Endothelial cell of hepatic sinusoid (primary cell): ENCODE data around the gene GABRD.

ENCODE experiments used
- in situ Hi-C: cut with HindIII; loops from 2 replicates; pipeline ENCODE4 v1.10.0; 2017; ENCODE audit warnings: low sequenced_read_pairs

Gene GABRD

GRCh38 chr1:2052054-2052679 is 33.0 kb downstream of the GABRD start:
- in situ Hi-C loops: no loop called here

- in situ Hi-C loops: no loop called here
Measured at GRCh38 chr1:2052756-2053155, 33.6 kb downstream of the GABRD start.

GRCh38 chr1:2053217-2053616 is 34.1 kb downstream of the GABRD start:
- in situ Hi-C loops: no loop called here

- in situ Hi-C loops: no loop called here
Measured at GRCh38 chr1:2053784-2054376, 34.7 kb downstream of the GABRD start.

GRCh38 chr1:2054560-2054959 is 35.4 kb downstream of the GABRD start:
- in situ Hi-C loops: no loop called here

- in situ Hi-C loops: no loop called here
Measured at GRCh38 chr1:2055911-2056575, 36.9 kb downstream of the GABRD start.

GRCh38 chr1:2056955-2057590 is 37.9 kb downstream of the GABRD start:
- in situ Hi-C loops: no loop called here

- in situ Hi-C loops: no loop called here
Measured at GRCh38 chr1:2059290-2059953, 40.3 kb downstream of the GABRD start.

- in situ Hi-C loops: no loop called here
Measured at GRCh38 chr1:2060072-2060471, 40.9 kb downstream of the GABRD start.

GRCh38 chr1:2060535-2060934 is 41.4 kb downstream of the GABRD start:
- in situ Hi-C loops: no loop called here

GRCh38 chr1:2061065-2061778 is 42.1 kb downstream of the GABRD start:
- in situ Hi-C loops: no loop called here

- in situ Hi-C loops: no loop called here
Measured at GRCh38 chr1:2065699-2066098, 46.6 kb downstream of the GABRD start.

- in situ Hi-C loops: no loop called here
Measured at GRCh38 chr1:2067393-2067792, 48.2 kb downstream of the GABRD start.

GRCh38 chr1:2067981-2068380 is 48.8 kb downstream of the GABRD start:
- in situ Hi-C loops: no loop called here

- in situ Hi-C loops: no loop called here
Measured at GRCh38 chr1:2068951-2069350, 49.8 kb downstream of the GABRD start.

GRCh38 chr1:2070016-2070415 is 50.9 kb downstream of the GABRD start:
- in situ Hi-C loops: loop anchor here (5.0 kb wide), 1 partner anchor 87 kb away; no protein-coding TSS in a partner anchor

- in situ Hi-C loops: loop anchor here (5.0 kb wide), 1 partner anchor 86 kb away; no protein-coding TSS in a partner anchor
Measured at GRCh38 chr1:2070800-2071530, 51.8 kb downstream of the GABRD start.

GRCh38 chr1:2072109-2072806 is 53.1 kb downstream of the GABRD start:
- in situ Hi-C loops: loop anchor here (5.0 kb wide), 1 partner anchor 85 kb away; no protein-coding TSS in a partner anchor

GRCh38 chr1:2072891-2073290 is 53.7 kb downstream of the GABRD start:
- in situ Hi-C loops: loop anchor here (5.0 kb wide), 1 partner anchor 84 kb away; no protein-coding TSS in a partner anchor
